ENCODE data around the gene ZFYVE28. TPM values are rescaled to one million over a fixed set of nuclear protein-coding genes. Genes with fewer than 3 reads are reported as not detected.

Gene ZFYVE28
- total RNA-seq, 2 donors from 2014 or later, result 29.6 to 31.6 TPM

DNA sequence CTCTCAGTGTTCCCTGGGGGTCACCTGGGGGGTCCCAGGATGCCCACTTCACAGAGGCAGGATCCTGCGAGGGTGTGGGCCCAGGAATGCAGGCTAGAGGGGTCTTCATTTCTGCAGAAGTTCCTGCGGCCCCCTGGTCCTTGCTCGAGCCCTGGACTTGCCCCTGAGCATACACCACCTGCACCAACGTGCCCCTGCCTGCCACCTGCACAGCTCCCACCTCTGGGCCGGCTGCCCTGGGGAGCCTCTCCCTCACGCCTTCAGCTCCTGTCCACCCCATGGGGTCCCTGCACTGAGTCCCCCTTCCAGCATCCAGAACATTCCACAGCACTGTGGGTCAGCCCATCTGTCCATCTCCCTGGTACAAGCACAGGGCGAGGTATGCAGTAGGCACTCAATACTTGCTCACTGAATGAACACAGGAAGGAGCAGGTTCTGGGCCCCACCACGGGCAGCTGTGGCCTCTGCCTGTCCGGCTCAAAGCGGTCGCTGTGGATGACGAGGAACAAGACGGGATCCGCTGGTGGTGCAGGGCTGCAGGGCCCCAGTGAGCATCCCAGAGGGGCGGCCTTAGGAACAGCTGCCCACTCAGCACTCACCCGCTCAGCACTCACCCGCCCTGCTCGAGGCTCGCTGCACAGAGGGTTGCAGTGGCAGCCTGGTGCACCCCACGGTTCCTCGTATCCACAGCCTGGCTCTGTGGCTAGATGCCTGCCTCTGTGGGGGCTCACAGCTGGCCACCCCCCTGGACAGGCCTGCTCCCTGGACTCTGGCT is 86.1 kb downstream of the ZFYVE28 start:
- no peaks in the 10 kb centered on the region for H3K36me3 ChIP-seq
- no peak for DNase-seq
- intact Hi-C loops (cut with DNase I), result no loop called here
- H3K9ac ChIP-seq (ENCODE audit: low read depth in 2 of 2, low read length in 2 of 2), result no peak overlapping the region
- H3K4me1 ChIP-seq, result peaks cover 7% of the 10 kb centered on the region
- H3K9me3 ChIP-seq, result no peaks in the 10 kb centered on the region
- H3K27me3 ChIP-seq, result no peaks in the 10 kb centered on the region
- H3K27ac ChIP-seq, result no peak overlapping the region
- TF ChIP-seq, protein P1, sequence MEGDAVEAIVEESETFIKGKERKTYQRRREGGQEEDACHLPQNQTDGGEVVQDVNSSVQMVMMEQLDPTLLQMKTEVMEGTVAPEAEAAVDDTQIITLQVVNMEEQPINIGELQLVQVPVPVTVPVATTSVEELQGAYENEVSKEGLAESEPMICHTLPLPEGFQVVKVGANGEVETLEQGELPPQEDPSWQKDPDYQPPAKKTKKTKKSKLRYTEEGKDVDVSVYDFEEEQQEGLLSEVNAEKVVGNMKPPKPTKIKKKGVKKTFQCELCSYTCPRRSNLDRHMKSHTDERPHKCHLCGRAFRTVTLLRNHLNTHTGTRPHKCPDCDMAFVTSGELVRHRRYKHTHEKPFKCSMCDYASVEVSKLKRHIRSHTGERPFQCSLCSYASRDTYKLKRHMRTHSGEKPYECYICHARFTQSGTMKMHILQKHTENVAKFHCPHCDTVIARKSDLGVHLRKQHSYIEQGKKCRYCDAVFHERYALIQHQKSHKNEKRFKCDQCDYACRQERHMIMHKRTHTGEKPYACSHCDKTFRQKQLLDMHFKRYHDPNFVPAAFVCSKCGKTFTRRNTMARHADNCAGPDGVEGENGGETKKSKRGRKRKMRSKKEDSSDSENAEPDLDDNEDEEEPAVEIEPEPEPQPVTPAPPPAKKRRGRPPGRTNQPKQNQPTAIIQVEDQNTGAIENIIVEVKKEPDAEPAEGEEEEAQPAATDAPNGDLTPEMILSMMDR (IDR thresholded peaks at IDR 0.05), result no peak
- H3K4me3 ChIP-seq, result no peak overlapping the region

DNA sequence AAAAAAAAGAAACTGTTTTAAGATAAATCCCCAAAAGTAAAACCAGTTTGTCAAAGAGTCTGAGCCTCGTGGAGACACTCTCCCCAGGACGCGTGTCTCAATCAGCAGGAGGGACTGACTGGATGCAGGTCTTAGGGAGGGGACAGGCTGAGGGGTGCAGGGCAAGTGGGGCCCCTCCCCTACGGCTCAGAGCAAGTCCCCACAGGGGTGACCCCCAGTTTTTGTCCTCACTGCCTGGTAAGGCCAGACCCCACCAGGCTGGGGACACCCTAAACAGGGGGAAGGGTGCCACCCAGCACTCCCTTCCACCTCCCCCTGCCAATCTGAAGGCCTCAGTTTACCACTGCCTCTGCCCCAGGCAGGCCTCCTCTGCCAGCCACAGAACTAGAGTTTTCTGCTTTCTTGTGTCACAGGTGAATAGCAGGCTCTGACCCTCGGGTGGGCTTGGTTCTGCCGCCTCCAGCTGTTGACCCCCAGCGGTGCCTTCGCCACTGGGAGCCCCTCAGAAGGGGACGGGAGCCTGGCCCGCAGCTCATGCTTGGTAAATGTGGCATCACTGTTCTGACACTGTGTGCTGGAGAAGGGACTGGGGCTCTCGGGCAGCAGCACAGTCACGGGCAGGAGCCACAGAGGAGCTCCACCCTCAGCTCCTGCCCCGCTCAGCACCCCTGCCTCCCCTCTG is 86.8 kb downstream of the ZFYVE28 start:
- H3K9ac ChIP-seq (ENCODE audit: low read depth in 2 of 2, low read length in 2 of 2), result no peak overlapping the region
- TF ChIP-seq, protein P1 (IDR thresholded peaks at IDR 0.05), result no peak
- no peak for DNase-seq
- intact Hi-C loops (cut with DNase I), result no loop called here
- H3K9me3 ChIP-seq, result no peaks in the 10 kb centered on the region
- no peak overlapping the region for H3K4me3 ChIP-seq
- no peaks in the 10 kb centered on the region for H3K27me3 ChIP-seq
- H3K4me1 ChIP-seq, result peaks cover 7% of the 10 kb centered on the region
- H3K27ac ChIP-seq, result no peak overlapping the region
- no peaks in the 10 kb centered on the region for H3K36me3 ChIP-seq

DNA sequence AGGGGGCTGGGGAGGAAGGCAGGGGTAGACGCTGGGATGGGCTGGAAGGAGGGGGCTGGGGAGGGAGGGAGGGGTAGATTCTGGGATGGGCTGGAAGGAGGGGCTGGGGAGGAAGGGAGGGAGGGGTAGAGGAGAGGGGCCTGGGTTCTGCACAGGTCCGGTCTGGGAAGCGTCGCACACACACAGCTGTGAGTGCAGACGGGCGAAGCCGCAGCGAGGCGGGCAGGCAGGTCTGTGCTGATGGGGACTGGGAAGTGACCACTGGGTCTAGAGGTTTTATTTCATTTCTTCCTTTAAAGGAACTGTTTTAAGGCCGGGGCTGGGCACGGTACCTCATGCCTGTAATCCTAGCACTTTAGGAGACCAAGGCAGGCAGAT is 87.4 kb downstream of the ZFYVE28 start:
- DNase-seq, result no peak
- Histone ChIP-seq H3K9me3 (no peaks in the 10 kb centered on the region), H3K4me1 (peaks cover 7% of the 10 kb centered on the region), H3K36me3 (no peaks in the 10 kb centered on the region), H3K9ac (ENCODE audit: low read depth in 2 of 2, low read length in 2 of 2) (no peak overlapping the region), H3K27ac (no peak overlapping the region), H3K4me3 (no peak overlapping the region), H3K27me3 (no peaks in the 10 kb centered on the region)
- TF ChIP-seq, protein P1 (IDR thresholded peaks at IDR 0.05), result no peak
- intact Hi-C loops (cut with DNase I), result no loop called here

DNA sequence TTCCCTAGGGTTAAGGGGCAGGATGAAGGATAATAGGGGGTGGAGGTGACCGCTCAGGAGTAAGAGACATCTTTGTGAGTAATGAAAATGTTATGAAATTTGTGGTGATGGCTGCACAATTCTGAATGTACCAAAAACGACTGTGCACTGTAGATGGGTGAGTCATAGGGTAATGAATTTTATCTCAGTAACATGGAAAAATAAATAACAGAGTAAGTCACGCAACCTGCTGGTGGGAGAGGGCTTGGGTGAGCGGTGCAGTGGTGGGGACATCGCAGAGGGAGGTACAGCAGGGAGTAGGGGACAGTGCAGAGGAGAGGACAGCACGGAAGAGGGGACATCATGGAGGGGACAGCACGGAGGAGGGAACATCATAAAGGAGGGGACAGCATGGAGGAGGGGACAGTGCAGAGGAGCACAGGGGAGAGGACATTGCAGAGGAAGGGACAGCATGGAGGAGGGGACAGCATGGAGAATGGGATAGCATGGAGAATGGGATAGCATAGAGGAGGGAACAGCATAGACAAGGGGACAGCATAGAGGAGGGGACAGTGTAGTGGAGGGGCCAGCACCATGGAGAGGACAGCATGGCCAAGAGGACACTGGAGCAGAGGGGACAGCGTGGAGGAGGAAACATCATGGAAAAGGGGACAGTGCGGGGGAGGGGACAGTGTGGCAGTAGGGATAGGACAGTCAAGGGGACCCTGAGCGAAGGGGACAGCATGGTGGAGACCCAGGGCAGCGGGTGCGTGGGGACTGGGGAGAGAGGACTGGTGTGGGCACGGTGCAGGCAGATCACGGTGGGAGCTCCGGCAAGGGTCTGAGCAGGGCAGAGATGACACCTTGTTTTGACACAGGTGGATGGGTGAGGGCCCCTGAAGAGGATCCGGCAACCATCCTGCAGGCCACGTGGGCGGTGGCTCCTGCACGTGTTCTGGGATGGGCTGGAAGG is 88.1 kb downstream of the ZFYVE28 start:
- TF ChIP-seq, protein P1 (IDR thresholded peaks at IDR 0.05), result no peak
- intact Hi-C loops (cut with DNase I), result no loop called here

DNA sequence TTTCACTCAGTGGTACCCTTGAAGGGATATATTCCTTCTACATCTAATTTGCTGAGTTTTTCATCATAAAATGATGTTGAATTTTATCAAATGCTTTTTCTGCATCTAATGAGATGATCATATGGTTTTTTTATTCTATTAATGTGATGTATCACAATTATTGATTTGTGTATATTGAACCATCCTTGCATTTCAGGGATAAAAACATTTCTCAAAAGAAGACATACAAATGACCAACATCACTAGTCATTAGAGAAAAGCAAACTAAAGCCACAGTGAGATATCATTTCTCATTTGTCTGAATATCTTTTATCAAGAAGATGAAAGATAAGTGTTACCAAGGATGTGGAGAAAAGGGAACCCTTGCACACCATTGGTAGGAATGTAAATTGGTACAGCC is 90.9 kb downstream of the ZFYVE28 start:
- H3K36me3 ChIP-seq, result no peaks in the 10 kb centered on the region
- H3K4me3 ChIP-seq, result no peak overlapping the region
- H3K27ac ChIP-seq, result no peak overlapping the region
- no peak for DNase-seq
- H3K4me1 ChIP-seq, result no peaks in the 10 kb centered on the region
- intact Hi-C loops (cut with DNase I), result no loop called here
- no peaks in the 10 kb centered on the region for H3K27me3 ChIP-seq
- H3K9ac ChIP-seq (ENCODE audit: low read depth in 2 of 2, low read length in 2 of 2), result no peak overlapping the region
- no peaks in the 10 kb centered on the region for H3K9me3 ChIP-seq
- TF ChIP-seq, protein P1 (IDR thresholded peaks at IDR 0.05), result no peak

More for the DNA sequence above, 88.1 kb downstream of the ZFYVE28 start:
- no peak overlapping the region for H3K27ac ChIP-seq
- no peak overlapping the region for H3K9ac ChIP-seq (ENCODE audit: low read depth in 2 of 2, low read length in 2 of 2)
- peaks cover 7% of the 10 kb centered on the region for H3K4me1 ChIP-seq
- no peak for DNase-seq
- H3K9me3 ChIP-seq, result no peaks in the 10 kb centered on the region
- no peak overlapping the region for H3K4me3 ChIP-seq
- no peaks in the 10 kb centered on the region for H3K27me3 ChIP-seq
- no peaks in the 10 kb centered on the region for H3K36me3 ChIP-seq

Data from colonic mucosa (tissue), 4 donors.